Left hindlimb (tissue), 1 donor: Measurements from ENCODE around the gene PPP1R16B.
"Not testable (repeated sequence)": the region's sequence is repeated elsewhere in the genome, so short reads cannot be mapped to it uniquely, and the experiment has no call there.

Experiments used
- DNase-seq: peaks from one replicate; pipeline ENCODE4 v3.0.0-alpha.2; 2018

PPP1R16B gene

DNA sequence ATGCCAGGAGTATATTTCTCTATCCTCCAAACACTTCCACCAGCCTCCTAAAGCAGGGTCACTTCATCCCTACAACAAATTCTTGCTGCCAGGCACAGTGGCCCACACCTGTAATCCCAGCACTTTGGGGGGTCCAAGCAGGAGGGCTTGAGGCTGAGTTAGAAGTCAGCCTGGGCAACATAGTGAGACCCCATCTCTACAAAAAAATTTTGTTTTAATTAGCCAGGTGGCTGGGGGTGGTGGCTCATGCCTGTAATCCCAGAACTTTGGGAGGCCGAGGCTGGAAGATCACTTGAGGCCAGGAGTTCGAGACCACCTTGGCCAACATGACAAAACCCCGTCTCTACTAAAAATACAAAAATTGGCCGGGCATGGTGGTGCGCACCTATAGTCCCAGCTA is 11.4 kb upstream of the PPP1R16B start:
- DNase-seq: not testable (repeated sequence)

DNA sequence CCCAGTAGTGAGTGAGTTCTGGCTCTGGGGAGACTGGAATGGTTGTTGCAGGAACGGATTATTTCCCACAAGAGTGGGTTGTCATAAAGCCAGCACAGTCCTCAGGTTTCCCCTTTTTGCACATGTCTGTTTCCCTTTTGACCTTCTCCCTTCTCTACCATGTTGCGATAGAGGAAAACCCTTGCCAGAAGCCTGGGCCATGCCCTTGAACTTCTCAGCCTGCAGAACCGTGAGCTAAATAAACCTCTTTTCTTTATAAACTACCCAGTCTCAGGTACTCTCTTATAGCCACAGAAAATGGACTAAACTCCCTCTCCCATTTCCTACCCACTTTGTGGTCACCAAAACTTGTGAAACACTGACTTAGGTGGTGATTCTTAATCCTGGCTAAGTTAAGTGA is 7.2 kb upstream of the PPP1R16B start:
- DNase-seq: no peak

DNA sequence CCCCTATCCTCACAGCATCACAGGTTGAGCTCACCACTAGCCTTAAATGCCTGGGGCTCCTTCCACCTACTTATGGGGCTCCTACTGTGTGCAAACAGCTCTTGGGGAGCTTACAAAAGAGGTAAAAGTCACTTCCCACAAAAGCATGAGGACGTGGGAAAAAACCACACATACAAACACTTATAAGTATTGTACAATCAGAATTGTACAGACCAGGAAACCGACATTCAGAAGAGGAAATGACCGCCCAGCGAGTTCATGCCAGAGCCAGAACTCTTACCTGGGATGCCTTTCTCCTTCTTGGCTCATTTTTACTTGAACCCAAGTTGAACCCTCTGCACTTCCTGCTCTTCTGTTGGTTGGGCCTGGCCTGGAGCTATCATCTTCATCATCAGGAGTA is 6.3 kb upstream of the PPP1R16B start:
- DNase-seq: no peak

DNA sequence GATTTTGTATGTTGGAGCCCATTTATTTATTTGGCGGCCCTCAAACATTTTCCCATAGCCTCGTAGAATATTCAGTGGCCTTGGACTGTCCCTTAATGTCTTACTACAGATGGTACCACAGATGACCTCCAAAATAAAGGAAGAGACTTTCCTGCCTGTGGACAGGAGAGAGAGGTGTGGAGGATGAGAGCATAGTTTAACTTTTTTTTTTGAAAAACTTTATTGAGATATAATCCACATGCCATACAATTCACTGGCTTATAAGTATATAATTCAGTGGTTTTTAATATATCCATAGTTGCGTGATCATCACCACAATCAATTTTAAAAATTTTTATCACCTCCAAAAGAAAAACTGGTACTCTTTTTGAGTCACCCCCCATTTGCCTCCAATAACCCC is 4.6 kb upstream of the PPP1R16B start:
- DNase-seq: no peak

DNA sequence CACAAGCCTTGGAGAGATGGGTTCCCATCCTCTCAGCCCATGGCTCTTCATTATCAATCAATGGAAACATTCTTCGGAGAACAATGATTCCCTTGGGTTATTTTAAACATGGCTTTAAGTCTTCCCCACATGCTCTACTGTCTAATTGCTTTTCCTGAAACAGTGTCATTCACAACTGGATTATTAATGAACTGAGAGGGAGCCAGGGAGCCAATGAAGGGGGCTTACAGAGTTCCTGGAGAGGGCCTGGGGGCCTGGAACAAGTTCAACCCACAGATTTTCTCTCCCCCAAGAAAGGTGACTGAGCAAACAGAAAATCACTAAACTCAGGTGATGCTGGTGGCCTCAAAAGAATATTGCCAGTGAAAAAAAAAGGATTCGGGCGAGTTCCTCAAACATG is 1.3 kb upstream of the PPP1R16B start:
- DNase-seq: no peak

DNA sequence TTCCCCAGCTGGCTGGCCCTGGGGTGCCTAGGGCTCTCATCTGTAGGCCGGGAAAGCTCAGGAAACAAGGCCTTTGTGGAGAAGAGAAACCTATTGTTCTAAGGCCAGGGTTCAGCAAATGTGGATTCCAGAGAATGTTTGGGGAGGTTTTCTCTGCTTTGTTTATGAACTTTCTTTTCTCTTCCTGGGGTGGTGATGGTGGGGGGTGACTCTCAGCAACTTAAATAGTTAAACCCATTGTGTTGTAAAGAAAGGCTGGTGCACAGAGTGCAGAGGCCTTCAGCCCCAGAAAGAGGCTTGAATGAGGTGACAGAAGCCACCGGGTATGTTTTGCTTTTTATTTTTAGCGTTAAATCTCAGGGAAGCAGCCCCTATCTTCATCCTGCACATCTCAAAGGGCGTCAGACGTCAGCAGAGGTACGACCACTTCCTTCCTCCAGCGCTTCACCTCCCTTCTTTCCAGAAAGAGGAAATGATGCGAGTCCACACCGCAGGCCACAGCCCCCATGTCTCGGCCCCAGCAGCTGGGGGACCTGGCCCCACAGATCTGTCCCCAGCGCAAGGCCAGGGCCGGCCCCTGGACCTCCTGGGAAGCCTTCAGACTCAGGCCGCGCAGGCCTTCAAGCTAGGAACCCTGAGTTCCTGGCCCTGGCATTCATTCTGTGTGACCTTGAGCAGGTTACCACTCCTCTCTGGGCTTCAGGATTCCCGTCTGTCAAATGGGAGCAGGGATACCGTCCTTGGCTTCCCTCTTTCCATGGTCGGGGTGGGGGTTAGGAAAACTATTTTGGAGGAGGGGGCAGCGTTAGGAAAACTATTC is 605 bp upstream of the PPP1R16B start:
- no peak for DNase-seq

DNA sequence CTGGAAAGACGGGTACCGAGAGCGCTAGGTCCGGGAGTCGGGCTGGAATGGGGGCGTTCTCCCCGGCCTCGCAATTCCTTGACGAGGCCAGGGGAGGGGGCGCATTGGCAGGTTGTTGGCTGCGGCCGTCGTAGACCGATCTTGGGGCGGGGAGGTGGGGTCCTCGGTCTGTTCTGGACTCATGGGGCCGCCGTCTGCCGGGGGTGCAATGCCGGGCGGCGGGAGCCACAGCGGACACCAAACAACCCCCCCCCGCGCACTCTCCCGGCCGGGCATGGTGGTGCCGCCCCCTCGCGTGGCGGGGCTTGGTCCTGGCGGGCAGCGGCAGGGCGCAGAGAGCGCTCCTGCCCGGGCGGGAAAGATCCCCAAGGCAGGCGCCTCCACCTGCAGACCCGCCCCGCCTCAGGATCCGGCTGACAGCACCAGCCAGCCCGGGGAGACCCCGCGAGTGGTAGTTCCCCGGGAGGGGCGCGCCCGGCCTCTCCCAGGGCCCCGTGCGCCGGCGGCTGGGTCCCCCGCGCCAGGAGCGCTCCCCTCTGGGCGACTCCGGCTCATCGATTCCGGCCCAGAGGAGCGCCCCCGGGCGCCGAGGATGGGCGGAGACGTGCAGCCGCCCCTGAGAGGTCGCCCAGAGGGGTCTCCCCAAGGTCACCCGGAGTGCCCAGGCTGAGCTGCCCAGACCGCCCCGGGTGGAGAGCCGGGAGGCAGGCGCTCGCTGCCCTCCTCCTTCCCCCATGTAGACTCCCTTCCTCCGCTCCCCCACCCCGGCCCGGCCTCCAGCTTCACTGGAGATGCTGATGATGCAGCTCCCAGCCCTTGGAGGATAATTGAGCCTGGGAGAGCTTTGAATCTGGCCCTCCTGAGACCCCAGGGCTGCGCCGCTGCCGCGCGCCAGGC is 709 bp downstream of the PPP1R16B start:
- no peak for DNase-seq

DNA sequence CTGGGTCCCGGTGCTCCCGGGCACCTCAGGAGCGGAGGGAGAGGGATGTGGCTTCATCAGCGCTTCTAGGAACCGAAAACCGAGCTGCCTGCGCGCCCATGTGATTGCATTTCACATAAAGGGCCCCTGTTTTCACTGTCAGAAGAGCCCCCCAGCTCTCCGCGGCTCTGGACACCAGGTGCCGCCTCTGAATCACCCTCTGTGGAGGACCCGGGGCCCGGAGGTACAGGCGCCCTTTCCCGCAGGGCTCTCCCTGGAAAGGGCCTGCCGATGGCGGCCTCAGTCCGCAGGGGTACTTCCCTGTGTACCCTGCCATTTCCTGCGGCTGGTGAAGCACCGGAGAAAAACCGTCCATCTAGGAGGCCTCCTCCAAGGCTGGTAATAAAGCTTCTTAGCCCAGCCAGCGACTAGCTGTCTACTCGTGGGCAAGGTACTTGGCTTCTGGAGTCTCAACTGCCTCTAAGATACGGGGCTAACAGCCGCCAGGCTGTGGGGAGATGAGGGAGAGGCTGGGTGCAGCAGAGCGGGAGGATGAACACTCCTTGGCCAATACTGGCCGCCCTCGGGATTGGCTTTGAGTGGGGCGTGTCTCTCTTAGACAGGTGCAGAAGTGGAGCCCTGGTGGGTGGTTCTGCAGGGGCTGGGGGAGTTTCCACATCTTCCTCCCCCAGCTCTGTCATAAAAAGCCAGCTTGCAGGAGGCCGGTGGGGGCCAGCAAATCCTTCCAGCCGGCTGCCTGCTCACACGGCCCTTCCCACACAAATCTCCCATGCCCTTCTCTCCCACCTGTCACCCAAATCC is 1.6 kb downstream of the PPP1R16B start:
- DNase-seq: no peak

DNA sequence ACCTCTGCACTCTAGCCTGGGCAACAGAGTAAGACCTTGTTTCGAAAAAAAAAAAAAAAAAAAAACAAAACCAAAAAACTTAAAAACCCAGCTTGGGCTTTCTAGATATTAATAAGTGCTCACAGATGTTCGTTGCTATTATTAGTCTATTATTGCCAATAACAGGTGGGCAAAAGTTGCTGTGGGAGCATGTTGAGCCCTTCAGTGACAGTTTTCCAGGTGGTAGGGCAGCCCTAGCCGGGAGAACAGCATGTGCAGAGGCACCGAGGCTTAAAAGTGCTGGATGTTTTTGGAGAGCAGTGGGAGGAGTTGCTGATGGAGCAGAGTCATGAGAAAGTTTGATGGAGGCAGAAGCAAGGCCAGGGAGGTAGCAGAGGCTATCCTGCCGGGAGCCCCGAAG is 4.4 kb downstream of the PPP1R16B start:
- no peak for DNase-seq

DNA sequence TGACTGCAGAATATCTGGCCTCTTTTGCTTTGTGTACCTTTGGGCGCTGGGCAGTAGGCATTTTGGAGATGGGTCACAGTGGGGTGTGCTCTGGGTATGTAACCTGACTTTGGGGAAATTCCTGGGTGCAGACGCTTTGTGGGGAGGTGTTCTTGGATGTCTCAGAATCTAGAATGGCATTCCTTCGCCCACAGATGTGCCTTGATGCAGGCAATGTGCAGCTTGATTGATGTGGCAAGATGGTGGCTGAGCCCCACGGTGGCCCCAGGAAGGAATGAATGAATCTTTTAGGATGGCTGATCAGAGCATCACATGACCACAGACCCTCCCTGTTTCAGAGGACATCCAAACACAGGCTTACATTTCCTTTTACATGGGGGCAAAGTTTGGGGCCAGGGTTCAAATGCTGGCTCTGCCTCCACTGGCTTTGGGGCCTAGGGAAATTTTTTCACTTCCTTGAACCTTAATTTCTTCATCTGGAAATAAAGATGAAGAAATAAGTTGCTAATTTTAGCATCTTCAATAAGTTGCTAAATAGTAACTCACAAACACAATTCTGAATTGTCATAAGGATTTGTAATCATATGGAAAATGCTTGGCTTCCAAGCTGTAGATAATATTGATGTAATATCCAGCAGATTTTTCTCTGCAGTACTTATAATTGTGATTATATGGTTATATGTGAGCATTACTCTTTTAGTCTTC is 5.6 kb downstream of the PPP1R16B start:
- DNase-seq: no peak

DNA sequence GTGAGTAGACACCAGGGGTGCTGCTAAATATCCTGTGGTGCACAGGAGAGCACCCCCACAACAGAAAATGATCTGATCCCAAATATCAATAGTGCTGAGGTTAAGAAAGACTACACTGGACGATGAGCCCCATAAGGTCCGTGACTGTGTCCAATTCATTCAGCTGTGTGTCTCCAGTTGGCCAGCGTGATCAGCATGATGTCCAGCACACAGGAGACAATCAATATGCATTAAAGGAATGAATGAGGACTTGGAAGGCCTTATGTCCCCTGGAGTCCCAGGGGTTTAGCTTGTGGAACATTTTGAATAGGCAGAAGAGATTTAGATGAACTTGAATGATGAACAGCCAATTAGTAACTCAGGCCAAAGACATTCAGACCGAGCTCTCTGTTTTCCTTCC is 6.3 kb downstream of the PPP1R16B start:
- no peak for DNase-seq

DNA sequence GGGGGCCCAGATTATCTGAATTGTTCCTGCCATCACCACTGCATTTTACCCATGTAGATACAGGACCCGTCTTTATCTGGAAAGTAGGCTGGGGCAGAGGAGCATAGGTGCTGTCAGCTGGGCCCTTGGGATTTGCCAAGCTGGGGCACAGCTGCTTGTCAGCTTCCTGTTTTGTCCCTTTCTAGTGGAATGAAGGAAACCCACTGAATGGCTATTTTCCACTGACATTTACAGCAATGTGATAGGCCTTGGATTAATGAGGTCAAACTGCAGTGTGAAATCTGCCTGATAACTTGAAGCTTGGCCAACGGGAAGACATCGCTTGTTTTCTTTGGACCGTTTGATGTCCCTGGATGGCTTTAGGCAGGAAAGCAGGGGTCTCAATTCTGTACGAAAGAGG is 6.7 kb downstream of the PPP1R16B start:
- DNase-seq: no peak

DNA sequence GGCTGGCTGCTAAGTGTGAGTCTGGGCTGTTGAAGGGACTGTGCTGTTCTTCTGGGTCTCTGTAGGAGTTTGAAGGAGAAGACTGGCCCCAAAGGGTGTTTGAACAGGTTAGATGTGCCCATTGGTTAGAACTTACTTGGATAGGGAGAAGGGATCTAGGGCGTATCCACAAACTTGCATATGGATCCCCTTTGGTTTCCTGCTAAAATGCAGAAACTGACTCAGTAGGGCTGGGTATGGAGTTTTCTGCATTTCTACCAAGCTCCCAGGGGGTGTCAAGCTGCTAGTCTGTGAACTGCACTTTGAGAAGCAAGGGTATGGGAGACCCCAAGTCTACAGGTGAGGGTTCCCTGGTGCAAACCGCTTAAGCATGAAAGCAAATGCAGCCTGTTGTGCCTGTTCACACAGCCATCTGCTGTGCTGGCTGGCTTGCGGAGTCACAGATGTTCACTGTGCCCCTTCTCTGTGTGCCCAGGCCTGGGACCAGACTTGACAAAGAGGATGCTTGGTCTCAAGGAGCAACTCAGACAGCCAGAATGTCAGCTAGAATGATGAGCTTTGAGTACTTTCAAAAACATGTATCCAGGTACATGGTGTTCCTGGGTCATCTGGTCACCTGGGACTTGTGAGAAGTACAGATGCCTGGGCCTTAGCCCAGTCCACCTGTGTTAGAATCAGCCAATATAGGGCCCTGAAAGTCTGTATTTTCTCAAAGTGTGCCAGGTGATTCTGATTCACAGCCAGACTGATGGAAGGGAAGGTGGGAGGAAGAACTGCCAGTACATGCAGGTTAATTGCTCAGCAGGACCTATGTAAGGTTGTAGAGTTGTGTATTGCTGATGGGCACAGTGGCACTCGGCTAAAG is 7.4 kb downstream of the PPP1R16B start:
- DNase-seq: no peak

DNA sequence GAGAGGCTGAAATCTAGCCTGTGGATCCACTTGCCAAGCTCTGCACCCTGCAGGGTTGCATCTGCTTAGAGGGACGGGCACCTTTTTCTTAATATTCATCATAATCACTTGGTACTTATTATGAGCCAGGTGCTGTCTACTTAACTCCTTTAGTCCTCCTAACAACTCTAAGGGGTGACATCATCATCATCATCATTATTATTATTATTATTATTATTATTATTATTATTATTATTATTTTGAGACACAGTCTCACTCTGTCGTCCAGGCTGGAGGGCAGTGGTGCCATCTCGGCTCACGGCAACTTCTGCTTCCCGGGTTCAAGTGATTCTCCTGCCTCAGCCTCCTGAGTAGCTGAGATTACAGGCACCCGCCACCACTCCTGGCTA is 8.1 kb downstream of the PPP1R16B start:
- not testable (repeated sequence) for DNase-seq

DNA sequence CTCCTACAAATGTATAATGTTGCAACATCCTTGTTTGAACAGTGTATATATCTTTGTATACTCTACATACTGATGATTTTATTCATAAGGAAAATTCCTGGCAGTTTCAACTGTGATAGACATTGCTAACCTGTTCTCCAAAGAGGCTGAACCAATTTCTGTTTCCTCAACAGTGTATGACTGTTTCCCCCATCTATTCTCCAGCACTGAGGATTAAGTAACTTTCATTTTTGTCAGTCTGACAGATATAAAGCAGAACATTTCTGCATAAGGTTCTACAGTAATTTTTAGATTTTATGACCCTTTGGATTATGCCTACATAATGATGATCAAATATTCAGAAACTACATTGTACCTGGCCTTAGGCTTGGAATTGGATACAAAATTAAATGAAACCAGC is 9.9 kb downstream of the PPP1R16B start:
- no peak for DNase-seq

DNA sequence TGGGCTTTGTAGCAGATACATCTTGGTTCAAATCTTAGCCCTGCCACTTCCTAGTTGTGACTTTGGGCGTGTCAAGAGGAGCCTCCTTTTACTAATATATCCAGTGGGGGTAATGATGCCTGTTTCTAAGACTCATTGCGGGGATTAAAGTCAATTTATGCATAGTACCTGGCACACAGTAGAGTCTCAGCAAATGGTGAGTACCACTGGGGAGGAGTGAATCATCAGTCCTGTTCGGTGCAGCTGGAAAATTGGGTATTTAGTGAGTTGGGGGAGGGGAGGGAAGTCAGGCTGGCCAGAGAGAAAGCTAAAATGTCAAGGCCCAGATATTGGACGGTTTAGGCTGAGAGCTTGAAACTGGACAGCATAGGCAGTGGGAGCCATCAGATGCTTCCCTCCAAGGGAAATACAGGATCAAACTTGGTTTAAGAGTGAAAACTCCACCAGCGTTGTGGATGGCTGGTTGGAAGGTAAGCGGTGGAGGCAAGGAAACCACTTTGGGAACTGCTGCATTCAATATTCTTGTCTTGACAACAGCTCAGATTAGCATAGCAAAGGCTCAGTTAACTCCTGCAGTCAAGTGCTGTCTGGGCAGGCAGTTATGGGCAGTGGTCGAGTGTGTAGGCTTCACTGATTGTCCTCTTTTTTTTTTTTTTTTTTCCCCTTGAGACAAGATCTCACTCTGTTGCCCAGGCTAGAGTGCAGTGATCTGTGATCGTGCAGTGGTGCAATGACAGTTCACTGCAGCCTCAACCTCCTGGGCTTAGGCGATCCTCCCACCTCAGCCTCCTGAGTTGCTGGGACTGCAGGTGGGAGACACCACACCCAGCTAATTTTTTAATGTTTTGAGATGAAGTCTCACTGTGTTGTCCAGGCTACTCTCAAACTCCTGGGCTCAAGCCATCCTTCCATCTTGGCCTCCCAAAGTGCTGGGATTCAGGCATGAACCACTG is 12.9 kb downstream of the PPP1R16B start:
- DNase-seq: no peak

DNA sequence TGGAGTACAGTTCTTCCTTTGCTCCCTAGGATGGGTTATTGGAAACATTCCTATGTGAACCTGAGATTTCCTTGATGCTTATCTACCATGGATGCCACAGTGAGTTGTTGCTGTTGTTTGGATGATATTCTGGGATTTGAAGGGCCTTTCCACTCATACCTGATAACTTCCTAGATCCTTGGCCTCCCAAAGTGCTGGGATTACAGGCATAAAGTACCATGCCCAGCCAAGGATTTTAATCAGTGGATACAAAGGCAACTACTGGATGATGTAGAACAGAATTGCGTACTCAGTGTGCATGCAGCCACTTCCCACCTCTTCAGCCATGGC is 20.0 kb downstream of the PPP1R16B start:
- DNase-seq: no peak

DNA sequence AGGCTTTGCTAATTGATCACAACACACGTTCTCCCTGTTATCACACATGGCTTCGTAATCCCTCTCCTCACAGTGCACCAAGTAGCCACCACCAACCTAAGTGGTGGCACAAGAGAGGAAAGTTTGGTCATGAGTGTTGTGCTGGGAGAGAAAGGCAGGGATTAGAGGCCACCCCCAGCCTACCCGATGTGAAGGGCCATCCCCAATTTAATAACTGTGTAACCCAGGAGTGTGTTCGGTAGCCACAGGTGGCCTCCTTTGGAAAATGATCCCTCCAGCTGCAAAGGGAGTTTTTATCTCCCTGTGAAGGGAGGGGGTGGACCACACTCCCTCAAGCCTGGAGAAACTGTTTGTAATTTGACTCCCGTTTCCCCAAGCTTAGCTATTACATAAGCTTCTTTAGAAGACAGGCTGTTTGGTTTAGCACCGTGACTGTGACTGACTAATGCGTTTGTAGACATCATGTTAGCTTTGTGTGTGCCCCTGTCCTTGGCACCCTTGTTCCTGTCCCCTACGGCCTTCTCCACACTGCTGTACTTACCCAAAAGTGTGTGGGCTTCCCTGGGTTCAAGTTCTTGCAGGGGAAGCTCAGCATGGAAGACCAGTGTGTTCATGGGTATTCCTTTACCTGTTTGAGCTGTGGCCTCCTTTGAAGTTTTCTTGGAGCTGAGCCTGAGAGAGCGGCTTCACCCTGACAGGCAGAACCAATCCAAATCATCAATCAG is 20.6 kb downstream of the PPP1R16B start:
- DNase-seq: no peak

DNA sequence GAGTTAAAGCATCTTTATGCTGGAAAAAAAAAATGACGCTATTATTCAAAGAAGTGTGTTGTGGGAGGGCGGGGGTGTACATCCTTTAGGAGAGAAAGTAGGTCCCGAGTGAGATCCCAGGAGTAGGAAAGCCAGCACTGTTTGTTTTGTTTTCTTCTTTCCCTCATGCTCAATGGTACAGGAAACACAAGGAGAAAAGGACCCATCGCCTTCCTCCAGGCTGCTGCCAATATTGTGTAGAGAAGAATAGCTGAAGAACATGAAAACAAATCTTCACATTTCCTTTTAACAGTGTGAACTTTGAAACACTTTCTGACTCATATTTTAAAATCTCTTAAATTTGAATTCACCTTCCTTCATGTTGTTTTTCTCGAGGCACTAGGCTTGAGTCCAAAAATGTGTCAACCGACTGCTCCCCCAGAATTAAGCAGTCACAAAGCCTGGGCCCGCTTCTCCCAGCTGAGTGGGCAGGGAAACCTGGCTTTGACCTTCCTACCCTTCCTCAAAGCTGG is 22.3 kb downstream of the PPP1R16B start:
- no peak for DNase-seq
